Hepatocyte (in vitro differentiated cells): ENCODE data around the gene LPCAT3. TPM values are rescaled to one million over a fixed set of nuclear protein-coding genes. Genes with fewer than 3 reads are reported as not detected.
"Not testable (repeated sequence)": the region's sequence is repeated elsewhere in the genome, so short reads cannot be mapped to it uniquely, and the experiment has no call there.

Source experiments
- DNase-seq: peaks from one replicate; pipeline ENCODE4 v3.0.0-alpha.2; 2016; ENCODE audit warnings: low spot score
- H2AFZ ChIP-seq: fragments of 200-600 bp; sonication (generic); 2 replicates; pipeline ENCODE4 v1.6.0; 2016; ENCODE audit warnings: antibody characterized with exemption, mild to moderate bottlenecking
- H3K27ac ChIP-seq: fragments of 200-600 bp; sonication (generic); 2 replicates; pipeline ENCODE4 v1.5.1; 2016; ENCODE audit warnings: mild to moderate bottlenecking
- H3K27me3 ChIP-seq: fragments of 200-600 bp; sonication (generic); 2 replicates; pipeline ENCODE4 v1.6.1; 2016
- H3K36me3 ChIP-seq: fragments of 200-600 bp; sonication (generic); replicated peaks from 2 replicates; pipeline ENCODE4 v1.5.1; 2016; ENCODE audit warnings: low read depth; ENCODE audit not compliant: insufficient read depth
- H3K4me1 ChIP-seq: fragments of 200-600 bp; sonication (generic); 2 replicates; pipeline ENCODE4 v1.5.1; 2016; ENCODE audit warnings: mild to moderate bottlenecking, moderate library complexity; ENCODE audit not compliant: insufficient read depth
- H3K4me2 ChIP-seq: fragments of 200-600 bp; sonication (generic); 2 replicates; pipeline ENCODE4 v1.6.0; 2016
- H3K4me3 ChIP-seq: fragments of 200-600 bp; sonication (generic); 2 replicates; pipeline ENCODE4 v1.5.1; 2016; ENCODE audit warnings: mild to moderate bottlenecking
- H3K79me2 ChIP-seq: fragments of 200-600 bp; sonication (generic); 2 replicates; pipeline ENCODE4 v1.6.0; 2017; ENCODE audit warnings: mild to moderate bottlenecking
- H3K9me2 ChIP-seq: fragments of 200-600 bp; sonication (generic); replicated peaks from 2 replicates; pipeline ENCODE4 v1.6.0; 2017; ENCODE audit warnings: mild to moderate bottlenecking; ENCODE audit not compliant: insufficient read depth
- H3K9me3 ChIP-seq: fragments of 200-600 bp; sonication (generic); 2 replicates; pipeline ENCODE4 v1.5.1; 2016; ENCODE audit warnings: low read depth, mild to moderate bottlenecking
- H4K20me1 ChIP-seq: fragments of 200-600 bp; sonication (generic); 2 replicates; pipeline ENCODE4 v1.6.0; 2016; ENCODE audit warnings: mild to moderate bottlenecking; ENCODE audit not compliant: insufficient read depth, poor library complexity, severe bottlenecking
- CTCF ChIP-seq: fragments of 200-600 bp; sonication (generic); IDR thresholded peaks from 2 replicates; pipeline ENCODE4 v1.5.1; 2016; ENCODE audit warnings: antibody characterized with exemption, mild to moderate bottlenecking; ENCODE audit not compliant: poor library complexity
- EZH2 ChIP-seq: fragments of 200-600 bp; sonication (generic); IDR thresholded peaks from 2 replicates; pipeline ENCODE4 v1.6.1; 2016; ENCODE audit warnings: antibody characterized with exemption, mild to moderate bottlenecking, borderline replicate concordance
- EZH2phosphoT487 ChIP-seq: fragments of 200-600 bp; sonication (generic); IDR thresholded peaks from one replicate; pipeline ENCODE4 v1.6.1; 2018; ENCODE audit warnings: antibody characterized with exemption, mild to moderate bottlenecking, low read depth, moderate library complexity; ENCODE audit not compliant: unreplicated experiment, severe bottlenecking
- WGBS: methylation state at CpG from one replicate; pipeline ENCODE4 v1.1.6; 2016; ENCODE audit warnings: low lambda C conversion rate; ENCODE audit errors: missing lambda C conversion rate; 5-methylcytosine and 5-hydroxymethylcytosine counted together
- polyA plus RNA-seq: library from polyadenylated mRNA; unstranded; fragments of >200 nt; fragmentation: Nextera tagmentation; extraction: Ambion mirVana; gene quantifications from 2 replicates; pipeline ENCODE4 v1.2.1, GENCODE V29; 2016
- total RNA-seq: library from RNA; depleted of rRNA; stranded (reverse); fragments of >200 nt; gene quantifications from 2 replicates; pipeline ENCODE4 v1.2.3, GENCODE V29; 2014

The LPCAT3 gene
- total and polyA plus RNA-seq, 2 experiments from 2014 or later = 78.6 to 119 TPM

DNA sequence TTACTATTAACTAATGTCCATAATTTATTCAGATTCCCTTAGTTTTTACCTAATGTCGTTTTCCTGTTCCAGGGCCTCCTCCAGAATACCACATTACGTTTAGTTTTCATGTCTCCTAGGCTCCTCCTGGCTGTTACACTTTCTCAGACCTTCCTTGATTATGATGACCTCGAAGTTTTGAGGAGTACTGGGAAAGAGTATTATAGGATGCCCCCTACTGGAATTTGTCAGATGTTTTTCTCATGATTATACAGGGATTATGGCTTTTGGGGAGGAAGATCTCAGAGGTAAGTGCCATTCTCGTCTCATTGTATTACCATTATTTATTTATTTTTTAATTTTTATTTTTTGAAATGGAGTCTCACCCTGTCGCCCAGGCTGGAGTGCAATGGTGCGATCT is 24.6 kb upstream of the LPCAT3 start:
- peak; percentile 58 for DNase-seq
- TF ChIP-seq EZH2phosphoT487 (no peak), CTCF (peak; percentile 51)
- no peak overlapping the region for H2AFZ ChIP-seq
- WGBS = 57% methylated on average over 6 of the region's 6 CpGs
- H3K36me3 ChIP-seq = no peaks in the 10 kb centered on the region
- H3K9me2 ChIP-seq = no peaks in the 10 kb centered on the region
- no peak overlapping the region for H3K4me2 ChIP-seq
- H3K27me3 ChIP-seq = no peaks in the 10 kb centered on the region
- H3K4me3 ChIP-seq = no peak overlapping the region
- no peak overlapping the region for H3K27ac ChIP-seq
- no peaks in the 10 kb centered on the region for H3K4me1 ChIP-seq
- H4K20me1 ChIP-seq = no peaks in the 10 kb centered on the region
- H3K79me2 ChIP-seq = no peaks in the 10 kb centered on the region
- no peaks in the 10 kb centered on the region for H3K9me3 ChIP-seq

- 78% methylated on average over 10 of the region's 10 CpGs for WGBS
- Histone ChIP-seq H2AFZ (no peak overlapping the region), H4K20me1 (no peaks in the 10 kb centered on the region), H3K9me3 (no peaks in the 10 kb centered on the region), H3K4me1 (no peaks in the 10 kb centered on the region), H3K27me3 (no peaks in the 10 kb centered on the region), H3K27ac (no peak overlapping the region), H3K9me2 (no peaks in the 10 kb centered on the region), H3K4me3 (no peak overlapping the region), H3K36me3 (no peaks in the 10 kb centered on the region), H3K4me2 (no peak overlapping the region), H3K79me2 (no peaks in the 10 kb centered on the region)
- no peak for DNase-seq
- TF ChIP-seq EZH2phosphoT487 (no peak), EZH2 (no peak), CTCF (no peak)
These were observed 21.1 kb upstream of the LPCAT3 start for GRCh38 chr12:7039403-7039802.

GRCh38 chr12:7038591-7038990 is 20.3 kb upstream of the LPCAT3 start:
- Histone ChIP-seq H3K4me2 (no peak overlapping the region), H2AFZ (no peak overlapping the region), H3K27me3 (no peaks in the 10 kb centered on the region), H3K9me2 (no peaks in the 10 kb centered on the region), H3K9me3 (no peaks in the 10 kb centered on the region), H3K36me3 (no peaks in the 10 kb centered on the region), H3K79me2 (no peaks in the 10 kb centered on the region), H4K20me1 (no peaks in the 10 kb centered on the region), H3K27ac (no peak overlapping the region), H3K4me3 (no peak overlapping the region), H3K4me1 (no peaks in the 10 kb centered on the region)
- 95% methylated on average over 22 of the region's 22 CpGs for WGBS
- DNase-seq = no peak
- no peak for TF ChIP-seq EZH2
- TF ChIP-seq EZH2phosphoT487 = no peak
- no peak for TF ChIP-seq CTCF

DNA sequence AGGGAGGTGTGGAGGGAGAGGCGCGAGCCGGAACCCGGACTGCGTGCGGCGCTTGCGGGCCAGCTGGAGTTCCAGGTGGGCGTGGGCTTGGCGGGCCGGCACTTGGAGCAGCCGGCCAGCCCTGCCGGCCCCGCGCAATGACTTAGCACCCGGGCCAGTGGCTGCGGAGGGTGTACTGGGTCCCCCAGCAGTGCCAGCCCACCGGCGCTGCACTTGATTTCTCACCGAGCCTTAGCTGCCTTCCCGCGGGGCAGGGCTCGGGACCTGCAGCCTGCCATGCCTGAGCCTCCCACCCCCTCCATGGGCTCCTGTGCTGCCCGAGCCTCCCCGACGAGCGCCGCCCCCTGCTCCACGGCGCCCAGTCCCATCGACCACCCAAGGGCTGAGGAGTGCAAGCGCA is 19.1 kb upstream of the LPCAT3 start:
- H3K4me1 ChIP-seq, H3K27me3 ChIP-seq, H3K79me2 ChIP-seq, H3K4me2 ChIP-seq, DNase-seq, H4K20me1 ChIP-seq, H3K4me3 ChIP-seq, H3K9me2 ChIP-seq, H3K36me3 ChIP-seq, H3K9me3 ChIP-seq, H2AFZ ChIP-seq, H3K27ac ChIP-seq: not testable (repeated sequence)
- 98% methylated on average over 23 of the region's 32 CpGs for WGBS
